ENCODE results near the gene TNFRSF18.

DNA sequence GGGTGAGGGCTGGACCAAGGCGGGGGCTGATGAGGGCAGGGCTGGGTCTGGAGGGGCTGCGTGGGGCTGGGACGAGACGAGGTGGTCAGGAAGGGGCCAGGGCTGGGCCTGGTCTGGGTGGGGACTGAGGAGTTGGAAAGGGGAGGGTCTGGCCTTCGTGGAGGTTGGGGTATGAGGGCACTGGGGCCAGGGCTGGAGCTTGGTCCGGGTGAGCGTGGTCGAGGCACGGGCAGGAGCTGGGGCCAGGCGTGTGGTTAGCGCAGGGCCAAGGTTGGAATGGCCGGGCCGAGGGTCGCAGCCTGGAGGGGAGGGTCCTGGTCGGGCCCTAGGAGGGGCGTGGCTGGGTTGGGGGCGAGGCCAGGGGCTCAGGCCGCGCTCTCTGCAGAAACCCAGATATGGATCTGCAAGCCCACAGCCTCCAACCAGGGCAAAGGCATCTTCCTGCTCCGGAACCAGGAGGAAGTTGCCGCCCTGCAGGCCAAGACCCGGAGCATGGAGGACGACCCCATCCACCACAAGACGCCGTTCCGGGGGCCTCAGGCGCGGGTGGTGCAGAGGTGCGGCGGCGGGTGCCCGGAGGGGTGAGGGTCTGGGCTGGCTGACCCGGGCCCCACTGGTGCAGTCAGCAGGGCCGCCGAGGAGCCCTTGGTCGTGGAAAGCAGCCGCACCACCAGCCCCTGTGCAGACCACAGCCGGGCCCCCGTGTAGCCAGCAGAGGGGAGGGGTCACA lies 23.7 kb downstream of the TNFRSF18 start:
- no peak for TF ChIP-seq ESRRA (IDR thresholded peaks at IDR 0.05; ENCODE audit: borderline replicate concordance, low read length)
- TF ChIP-seq POLR2AphosphoS2 (conservative IDR thresholded peaks at IDR 0.05; ENCODE audit: low read length) = no peak
- no peak for TF ChIP-seq FOXS1 (CRISPR knock-in tag; IDR thresholded peaks at IDR 0.05)
- no peak for TF ChIP-seq CEBPB (IDR thresholded peaks at IDR 0.05)
- TF ChIP-seq RNF2 (IDR thresholded peaks at IDR 0.05; ENCODE audit: borderline replicate concordance, low read depth) = no peak
- no peak for TF ChIP-seq POLR2A (IDR thresholded peaks at IDR 0.05; ENCODE audit: low read length)
- no peak for TF ChIP-seq MYC (IDR thresholded peaks at IDR 0.05; ENCODE audit: borderline replicate concordance, low read length)
- TF ChIP-seq CBX2 (IDR thresholded peaks at IDR 0.05; ENCODE audit: borderline replicate concordance, low read depth) = no peak
- TF ChIP-seq, protein P1, sequence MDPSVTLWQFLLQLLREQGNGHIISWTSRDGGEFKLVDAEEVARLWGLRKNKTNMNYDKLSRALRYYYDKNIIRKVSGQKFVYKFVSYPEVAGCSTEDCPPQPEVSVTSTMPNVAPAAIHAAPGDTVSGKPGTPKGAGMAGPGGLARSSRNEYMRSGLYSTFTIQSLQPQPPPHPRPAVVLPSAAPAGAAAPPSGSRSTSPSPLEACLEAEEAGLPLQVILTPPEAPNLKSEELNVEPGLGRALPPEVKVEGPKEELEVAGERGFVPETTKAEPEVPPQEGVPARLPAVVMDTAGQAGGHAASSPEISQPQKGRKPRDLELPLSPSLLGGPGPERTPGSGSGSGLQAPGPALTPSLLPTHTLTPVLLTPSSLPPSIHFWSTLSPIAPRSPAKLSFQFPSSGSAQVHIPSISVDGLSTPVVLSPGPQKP (IDR thresholded peaks at IDR 0.05; ENCODE audit: low read depth, low read length) = no peak
- TF ChIP-seq, protein P2, sequence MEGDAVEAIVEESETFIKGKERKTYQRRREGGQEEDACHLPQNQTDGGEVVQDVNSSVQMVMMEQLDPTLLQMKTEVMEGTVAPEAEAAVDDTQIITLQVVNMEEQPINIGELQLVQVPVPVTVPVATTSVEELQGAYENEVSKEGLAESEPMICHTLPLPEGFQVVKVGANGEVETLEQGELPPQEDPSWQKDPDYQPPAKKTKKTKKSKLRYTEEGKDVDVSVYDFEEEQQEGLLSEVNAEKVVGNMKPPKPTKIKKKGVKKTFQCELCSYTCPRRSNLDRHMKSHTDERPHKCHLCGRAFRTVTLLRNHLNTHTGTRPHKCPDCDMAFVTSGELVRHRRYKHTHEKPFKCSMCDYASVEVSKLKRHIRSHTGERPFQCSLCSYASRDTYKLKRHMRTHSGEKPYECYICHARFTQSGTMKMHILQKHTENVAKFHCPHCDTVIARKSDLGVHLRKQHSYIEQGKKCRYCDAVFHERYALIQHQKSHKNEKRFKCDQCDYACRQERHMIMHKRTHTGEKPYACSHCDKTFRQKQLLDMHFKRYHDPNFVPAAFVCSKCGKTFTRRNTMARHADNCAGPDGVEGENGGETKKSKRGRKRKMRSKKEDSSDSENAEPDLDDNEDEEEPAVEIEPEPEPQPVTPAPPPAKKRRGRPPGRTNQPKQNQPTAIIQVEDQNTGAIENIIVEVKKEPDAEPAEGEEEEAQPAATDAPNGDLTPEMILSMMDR (IDR thresholded peaks at IDR 0.05) = no peak
